HFF-Myc (cell line): ENCODE results near the gene DLG5.

Source experiments
- DNase-seq: peaks from one replicate; pipeline ENCODE4 v3.0.0-alpha.2; 2011; ENCODE audit warnings: low read depth; ENCODE audit errors: extremely low read depth
- H3K4me3 ChIP-seq: replicated peaks from 2 replicates; pipeline ENCODE4 v1.5.1; 2011; ENCODE audit warnings: low read depth, mild to moderate bottlenecking, control low read depth, low read length
- CTCF ChIP-seq: IDR thresholded peaks from 2 replicates; pipeline ENCODE4 v1.5.1; 2012; ENCODE audit warnings: mild to moderate bottlenecking, low read depth, low read length, control low read depth; ENCODE audit errors: missing control alignments

Gene DLG5

GRCh38 chr10:77795426-77796055, 131.0 kb downstream of the DLG5 start:
- no peak overlapping the region for H3K4me3 ChIP-seq
- no peak for DNase-seq
- TF ChIP-seq CTCF: no peak

- TF ChIP-seq CTCF: no peak
- H3K4me3 ChIP-seq: no peak overlapping the region
- no peak for DNase-seq
Measured at GRCh38 chr10:77794256-77795142, 132.1 kb downstream of the DLG5 start.

- no peak for TF ChIP-seq CTCF
- H3K4me3 ChIP-seq: no peak overlapping the region
Measured at GRCh38 chr10:77793831-77794230, 132.7 kb downstream of the DLG5 start.

GRCh38 chr10:77792155-77792554, 134.4 kb downstream of the DLG5 start:
- no peak overlapping the region for H3K4me3 ChIP-seq
- DNase-seq: no peak
- TF ChIP-seq CTCF: no peak

More at GRCh38 chr10:77793831-77794230, 132.7 kb downstream of the DLG5 start:
- DNase-seq: no peak

- DNase-seq: no peak
- no peak for TF ChIP-seq CTCF
- no peak overlapping the region for H3K4me3 ChIP-seq
Measured at GRCh38 chr10:77791506-77791905, 135.0 kb downstream of the DLG5 start.

GRCh38 chr10:77789861-77790260, 136.7 kb downstream of the DLG5 start:
- TF ChIP-seq CTCF: no peak
- DNase-seq: no peak
- H3K4me3 ChIP-seq: no peak overlapping the region
